Body of pancreas (tissue), 4 donors: ENCODE data around the gene PGM3.

Experiments
- CTCF ChIP-seq, 7 experiments: fragments of 450-650 bp in 4 of 7; fragments of 200-600 bp in 3 of 7; sonication (generic) in 3 of 7; IDR thresholded peaks; one replicate each; pipeline ENCODE4 v1.5.1; 2016 to 2019; ENCODE audit warnings: antibody characterized with exemption in 7 of 7
- POLR2A ChIP-seq, 3 donors: fragments of 450-650 bp; IDR thresholded peaks; one replicate each; pipeline ENCODE4 v1.6.1; 2016; ENCODE audit warnings: antibody characterized with exemption in 3 of 3, mild to moderate bottlenecking in 2 of 3

GRCh38 chr6:83231146-83231545 lies 38.1 kb upstream of the PGM3 start:
- no peak for TF ChIP-seq CTCF (IDR thresholded peaks at IDR 0.05)
- no peak for TF ChIP-seq POLR2A (IDR thresholded peaks at IDR 0.05)
